Hepatic stellate cell (primary cell): Measurements from ENCODE around the gene SYT1.

Source experiments
- DNase-seq: peaks from one replicate; pipeline ENCODE4 v3.0.0; 2011; ENCODE audit warnings: low spot score

Gene SYT1

DNA sequence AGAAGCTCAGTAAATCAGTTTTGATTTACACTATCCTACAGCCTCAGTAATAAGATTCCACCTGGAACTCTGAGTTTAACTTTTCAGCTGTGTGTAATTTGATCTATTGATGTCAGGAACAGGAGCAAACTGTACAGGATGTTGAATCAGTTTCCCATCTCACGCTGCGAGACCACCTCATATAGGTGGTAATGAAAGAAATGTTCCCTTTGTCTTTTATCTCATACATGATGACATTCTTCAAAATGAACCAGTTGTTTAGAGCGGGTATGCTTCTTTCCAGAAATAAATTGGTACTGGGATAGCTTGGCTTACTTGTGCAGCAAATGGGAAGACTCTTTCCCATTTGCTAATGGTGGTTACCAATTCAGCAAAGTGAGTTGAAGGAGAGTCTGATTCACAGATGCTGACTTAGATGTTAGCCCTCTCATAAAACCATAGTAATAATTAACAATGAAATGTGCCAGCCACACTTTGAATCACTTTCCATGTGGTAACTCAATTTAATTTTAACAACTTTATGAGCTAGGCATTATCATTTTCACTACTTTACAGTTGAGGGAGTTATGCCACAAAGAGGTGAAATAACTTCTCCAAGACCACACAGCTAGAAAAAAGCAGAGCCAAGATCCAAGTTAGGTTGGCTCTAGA, 574.7 kb downstream of the SYT1 start:
- DNase-seq: no peak

DNA sequence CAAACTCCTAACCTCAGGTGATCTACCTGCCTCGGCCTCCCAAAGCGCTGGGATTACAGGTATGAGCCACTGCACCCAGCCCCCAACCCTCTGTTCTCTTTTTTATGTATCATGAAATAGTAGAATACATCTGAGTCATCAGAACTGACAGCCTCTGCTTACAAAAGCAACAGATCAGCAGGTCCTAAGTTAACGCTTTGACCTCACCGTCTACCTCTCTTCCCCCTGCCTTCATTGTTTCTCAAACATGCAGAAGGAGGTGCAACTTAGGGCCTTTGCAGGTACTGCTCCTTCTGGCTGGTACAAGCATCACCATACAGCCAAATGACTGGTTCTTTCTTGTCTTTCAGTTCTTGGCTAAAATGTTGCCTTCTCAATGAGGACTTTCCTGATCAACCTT, 577.0 kb downstream of the SYT1 start:
- DNase-seq: no peak

DNA sequence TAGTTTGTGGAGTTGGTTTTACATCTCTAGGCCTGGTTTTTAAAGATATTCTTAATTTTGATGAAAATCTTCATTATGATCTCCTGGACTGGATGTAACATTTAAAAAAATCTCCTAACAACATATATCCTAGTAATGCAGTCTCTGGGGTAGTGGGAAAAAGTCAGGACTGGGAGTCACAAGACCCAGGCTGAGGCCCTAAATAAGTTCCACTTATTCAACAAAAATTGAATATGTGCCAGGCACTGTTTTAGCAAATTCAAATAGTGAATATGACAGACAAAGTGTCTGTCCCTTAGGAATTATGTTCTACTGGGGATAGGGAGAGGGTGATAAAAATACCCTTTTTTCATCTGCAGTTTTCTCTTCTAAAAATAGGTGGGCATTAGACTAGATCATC, 577.8 kb downstream of the SYT1 start:
- no peak for DNase-seq

DNA sequence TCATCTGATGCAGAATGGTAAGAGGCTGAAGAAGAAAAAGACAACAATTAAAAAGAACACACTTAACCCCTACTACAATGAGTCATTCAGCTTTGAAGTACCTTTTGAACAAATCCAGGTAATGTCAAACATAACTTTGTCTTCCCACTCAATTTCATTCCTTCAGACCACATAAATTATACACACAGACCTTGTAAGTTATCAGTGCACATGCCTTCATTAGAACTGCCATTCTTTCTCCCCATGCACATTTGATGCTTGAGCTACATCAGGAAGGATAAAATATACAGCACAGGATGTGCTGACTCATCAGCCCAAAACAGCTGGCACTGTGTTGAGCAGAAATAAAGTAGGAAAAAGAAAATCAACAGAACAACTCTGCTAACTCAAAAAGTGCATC, 579.5 kb downstream of the SYT1 start:
- peak; percentile 21 for DNase-seq

DNA sequence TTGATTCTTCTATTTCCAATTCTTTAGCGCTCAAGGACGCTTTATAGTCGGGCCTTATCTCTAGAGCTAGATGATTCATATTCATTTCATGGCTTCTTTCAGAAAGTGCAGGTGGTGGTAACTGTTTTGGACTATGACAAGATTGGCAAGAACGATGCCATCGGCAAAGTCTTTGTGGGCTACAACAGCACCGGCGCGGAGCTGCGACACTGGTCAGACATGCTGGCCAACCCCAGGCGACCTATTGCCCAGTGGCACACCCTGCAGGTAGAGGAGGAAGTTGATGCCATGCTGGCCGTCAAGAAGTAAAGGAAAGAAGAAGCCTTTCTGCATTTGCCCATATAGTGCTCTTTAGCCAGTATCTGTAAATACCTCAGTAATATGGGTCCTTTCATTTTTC, 584.2 kb downstream of the SYT1 start:
- no peak for DNase-seq

DNA sequence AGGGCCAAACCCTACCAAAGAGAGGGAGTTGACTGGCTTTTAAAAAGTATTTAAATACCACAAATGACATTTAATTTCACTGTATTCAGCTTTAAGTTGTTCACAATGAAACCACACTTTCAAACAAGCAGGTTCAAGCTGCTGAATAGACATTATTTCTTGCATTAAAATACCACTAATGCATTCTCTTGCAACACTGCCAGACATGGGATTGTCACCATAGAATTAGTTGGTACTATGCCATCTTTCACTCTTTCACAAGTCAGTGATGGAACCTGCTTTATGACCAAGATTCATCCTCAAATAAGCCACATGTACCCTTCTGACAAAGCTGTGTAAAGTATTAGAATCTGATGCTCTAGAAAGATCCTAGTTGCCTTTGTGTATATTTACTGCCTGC, 586.8 kb downstream of the SYT1 start:
- DNase-seq: no peak

DNA sequence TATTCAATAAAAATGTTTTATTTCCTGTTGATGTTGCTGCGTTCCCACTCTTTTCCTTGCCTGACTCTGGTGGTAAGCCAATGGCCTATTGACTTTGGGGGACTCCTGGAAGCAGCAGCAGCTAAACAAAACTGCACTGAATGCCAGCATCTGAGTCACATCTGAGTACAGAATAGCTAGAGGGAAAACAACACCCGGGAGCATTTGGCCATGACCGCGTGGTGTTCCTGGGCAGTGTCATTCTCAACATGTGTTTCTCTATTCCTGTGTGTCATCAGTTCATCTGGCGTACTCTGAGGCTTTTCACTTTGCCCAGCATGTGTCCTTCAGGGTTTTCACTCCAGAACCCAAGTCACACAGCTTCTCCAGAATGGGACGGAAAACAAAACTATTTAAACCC, 587.4 kb downstream of the SYT1 start:
- peak; percentile 61 for DNase-seq

DNA sequence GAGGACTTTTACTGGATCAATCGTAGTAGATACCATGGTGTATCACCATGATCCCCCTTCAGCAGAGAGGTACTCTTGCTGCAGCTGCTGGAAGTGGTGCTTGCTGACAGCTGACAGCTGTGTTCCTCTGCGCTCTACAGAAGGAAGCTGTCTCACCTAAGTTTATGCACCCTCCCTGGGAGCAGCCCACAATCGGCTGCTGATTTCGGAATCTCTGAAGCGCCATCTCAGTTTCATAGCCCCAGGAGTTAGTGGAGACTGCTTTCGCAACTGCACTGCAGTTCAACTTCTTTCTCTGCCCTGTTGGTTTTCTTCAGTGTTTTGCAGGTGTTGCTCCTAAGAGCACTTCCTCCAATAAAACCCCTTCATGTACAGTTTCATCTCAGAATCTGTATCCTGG, 588.3 kb downstream of the SYT1 start:
- no peak for DNase-seq

DNA sequence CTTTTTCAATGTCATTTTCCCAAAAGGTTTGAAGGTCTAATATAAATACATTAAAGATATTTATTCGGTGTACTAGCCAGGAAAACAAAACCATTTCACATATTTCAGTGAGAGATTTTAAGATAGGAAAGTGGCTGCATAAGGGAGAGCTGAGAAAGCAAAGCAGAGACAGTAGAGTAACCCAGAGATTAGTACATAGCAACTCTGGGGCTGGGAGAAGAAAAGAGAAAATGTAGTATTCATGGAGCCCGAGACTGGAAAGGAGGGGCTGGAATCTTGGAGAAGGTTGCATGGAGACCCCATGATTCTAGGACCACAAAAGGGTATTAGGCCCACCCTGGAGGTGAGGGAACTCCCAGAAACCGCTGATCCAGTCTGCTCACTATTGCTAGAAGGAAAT, 589.2 kb downstream of the SYT1 start:
- no peak for DNase-seq

DNA sequence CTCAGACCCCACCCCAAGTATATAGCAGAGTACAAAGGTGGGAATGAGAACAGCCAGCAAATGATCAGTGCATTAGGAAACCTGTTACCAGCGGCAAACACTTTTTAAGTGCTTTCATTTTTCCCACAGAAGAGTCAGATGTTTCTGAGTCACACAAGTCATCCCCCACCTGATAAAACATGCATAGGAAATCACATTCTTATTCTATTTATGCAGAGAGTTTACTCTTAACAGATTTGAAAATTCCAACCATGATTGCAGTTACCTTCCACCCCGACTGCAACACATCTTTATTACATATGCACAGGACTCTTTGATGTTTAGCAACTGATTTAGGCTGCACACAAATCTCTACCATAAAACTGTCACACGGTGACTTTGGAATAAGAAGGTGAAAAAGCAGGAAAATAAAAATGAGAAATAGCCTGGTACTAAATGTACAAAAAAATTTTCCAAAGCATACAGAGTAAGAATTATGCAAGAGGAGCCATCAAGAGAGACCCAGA, 589.8 kb downstream of the SYT1 start:
- DNase-seq: no peak

DNA sequence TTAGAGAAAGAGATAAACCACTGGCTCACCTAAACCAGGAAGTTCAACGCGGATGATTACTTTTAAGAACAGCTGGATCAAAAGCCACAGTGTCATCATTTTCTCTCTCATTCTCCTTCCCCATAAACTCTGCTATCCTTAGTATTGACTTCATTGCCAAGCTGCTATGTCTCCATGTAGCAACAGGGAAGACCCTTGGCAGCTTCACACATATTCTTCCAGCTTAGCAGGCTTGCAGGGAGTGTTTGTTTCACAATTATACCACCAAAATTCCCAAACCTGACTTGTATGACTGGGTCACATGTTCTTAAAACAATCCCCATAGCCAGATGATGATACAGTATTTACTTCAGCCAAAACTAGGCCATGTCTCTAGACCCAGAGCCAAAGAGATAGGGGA, 590.7 kb downstream of the SYT1 start:
- DNase-seq: no peak

DNA sequence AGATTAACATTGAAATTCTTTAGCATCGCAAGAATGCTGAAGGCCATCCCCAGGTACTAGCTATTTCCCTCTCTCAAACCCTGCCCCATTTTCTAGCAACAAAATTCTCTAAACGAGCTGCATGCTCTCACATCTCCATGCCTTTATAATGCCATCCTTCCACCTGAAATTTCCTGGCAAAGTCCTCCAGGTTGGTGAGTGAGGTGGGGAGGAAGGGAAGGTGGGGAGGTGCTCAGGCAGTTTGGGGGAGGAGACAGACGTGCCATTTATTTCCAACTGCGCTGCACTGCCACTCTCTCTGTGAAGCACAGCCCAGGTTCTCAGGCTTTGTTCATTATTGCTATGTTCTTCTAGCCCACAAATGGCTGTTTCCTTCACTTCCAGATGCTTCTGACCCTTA, 617.7 kb downstream of the SYT1 start:
- no peak for DNase-seq

DNA sequence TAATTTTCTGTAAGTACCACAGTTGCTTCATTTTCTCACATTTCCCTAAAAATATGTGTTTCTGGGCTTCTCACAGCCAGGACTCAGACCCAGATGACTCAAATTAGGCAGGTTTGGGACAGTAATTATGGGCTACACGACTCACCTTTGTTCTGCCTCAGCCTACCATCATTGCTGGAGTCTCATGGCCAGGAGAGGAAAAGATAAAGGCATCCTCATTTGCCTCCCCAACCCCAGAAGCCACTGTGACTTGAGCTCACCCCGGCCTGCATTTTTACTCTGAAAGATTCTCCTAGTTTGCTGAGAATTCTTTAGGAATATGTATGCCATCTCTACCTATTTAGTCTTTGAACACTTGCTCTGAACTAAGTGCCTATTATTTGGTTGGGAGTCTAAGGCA, 618.3 kb downstream of the SYT1 start:
- no peak for DNase-seq

DNA sequence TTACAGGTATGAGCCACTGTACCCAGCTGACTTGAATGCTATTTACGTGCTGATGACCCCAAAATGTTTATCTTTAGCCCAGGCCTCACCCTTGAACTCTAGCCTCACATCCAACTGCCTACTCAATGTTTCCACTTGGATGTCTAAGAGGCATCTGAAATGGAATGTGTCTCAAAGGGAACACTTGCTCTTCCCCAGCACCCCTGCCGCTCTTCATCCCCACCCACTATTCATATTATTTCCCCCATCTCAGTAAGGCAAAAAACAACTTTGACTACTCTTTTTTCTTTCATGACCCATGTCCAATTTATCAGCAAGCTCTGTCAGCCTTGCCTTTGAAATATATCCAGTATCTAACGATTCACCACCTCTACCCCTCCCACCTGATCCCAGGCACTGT, 621.6 kb downstream of the SYT1 start:
- DNase-seq: no peak

DNA sequence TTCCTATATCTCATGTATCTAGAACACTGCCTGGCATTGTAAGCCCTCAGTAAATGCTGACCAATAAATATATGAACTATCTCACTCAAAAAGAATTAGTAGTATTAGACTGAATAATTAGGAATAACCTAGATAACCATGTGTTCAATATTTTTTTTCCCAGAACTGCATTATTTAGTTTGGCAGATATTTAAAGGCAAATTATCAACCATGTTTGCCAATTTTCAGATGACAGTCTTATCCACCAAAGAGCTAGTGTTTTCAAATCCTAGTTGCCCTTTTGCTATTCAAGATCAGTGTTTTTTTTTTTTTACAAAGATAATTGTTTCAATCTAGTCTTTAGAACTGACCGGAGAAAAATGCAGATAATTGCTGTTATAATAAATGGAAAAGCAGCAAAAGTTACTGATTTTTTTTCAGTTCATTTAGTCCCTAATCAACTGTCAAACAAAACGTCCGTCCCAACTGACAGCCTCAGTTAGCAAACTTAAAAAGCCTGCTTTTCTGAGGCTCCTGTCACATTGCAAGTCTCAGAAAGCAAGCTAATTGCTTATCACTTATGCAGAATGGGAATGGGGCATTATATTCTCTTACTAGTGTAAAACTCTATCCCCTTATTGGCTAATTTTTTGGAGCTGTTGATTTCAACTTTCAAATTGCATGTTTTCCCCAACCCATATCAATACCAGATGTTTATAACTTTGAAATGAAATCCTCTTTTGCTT, 623.0 kb downstream of the SYT1 start:
- no peak for DNase-seq
